H9 (cell line): ENCODE results near the gene BPTF. TPM values are rescaled to one million over a fixed set of nuclear protein-coding genes. Genes with fewer than 3 reads are reported as not detected.

Experiments
- DNase-seq: peaks from one replicate; pipeline ENCODE4 v3.0.0-alpha.2; 2017
- H2AFZ ChIP-seq: one replicate; pipeline ENCODE4 v1.6.1; 2013; ENCODE audit warnings: mild to moderate bottlenecking, low read length, control low read depth, moderate library complexity
- H2AK5ac ChIP-seq: 2 replicates; pipeline ENCODE4 v1.6.1; 2013; ENCODE audit warnings: low read length, control low read depth, mixed read lengths; ENCODE audit not compliant: insufficient read length
- H2BK120ac ChIP-seq: one replicate; pipeline ENCODE4 v1.6.1; 2013; ENCODE audit warnings: low read depth, mild to moderate bottlenecking, low read length, control low read depth, inconsistent platforms; ENCODE audit not compliant: poor library complexity, severe bottlenecking
- H2BK12ac ChIP-seq: 2 replicates; pipeline ENCODE4 v1.6.1; 2013; ENCODE audit warnings: low read length, control low read depth, mixed read lengths, low read depth; ENCODE audit not compliant: insufficient read length
- H2BK15ac ChIP-seq: 2 replicates; pipeline ENCODE4 v1.6.1; 2013; ENCODE audit warnings: low read depth, low read length, control low read depth
- H2BK20ac ChIP-seq: one replicate; pipeline ENCODE4 v1.6.1; 2013; ENCODE audit warnings: low read depth, mild to moderate bottlenecking, low read length, control low read depth, inconsistent platforms; ENCODE audit not compliant: poor library complexity, severe bottlenecking
- H2BK5ac ChIP-seq: 2 replicates; pipeline ENCODE4 v1.6.1; 2013; ENCODE audit warnings: low read length, control low read depth, mixed read lengths; ENCODE audit not compliant: insufficient read length
- H3K14ac ChIP-seq: 2 replicates; pipeline ENCODE4 v1.6.1; 2013; ENCODE audit warnings: low read length, control low read depth; ENCODE audit not compliant: insufficient read depth
- H3K18ac ChIP-seq: 2 replicates; pipeline ENCODE4 v1.6.1; 2013; ENCODE audit warnings: low read depth, mild to moderate bottlenecking, mixed read lengths, low read length, control low read depth; ENCODE audit not compliant: insufficient read length
- H3K23ac ChIP-seq: 2 replicates; pipeline ENCODE4 v1.6.1; 2013; ENCODE audit warnings: low read length, control low read depth, mixed read lengths, low read depth; ENCODE audit not compliant: insufficient read length
- H3K23me2 ChIP-seq: 2 replicates; pipeline ENCODE4 v1.6.1; 2013; ENCODE audit warnings: low read depth, mild to moderate bottlenecking, mixed read lengths, low read length, control low read depth; ENCODE audit not compliant: insufficient read length, poor library complexity, severe bottlenecking
- H3K27ac ChIP-seq: 2 replicates; pipeline ENCODE4 v1.5.1; 2013; ENCODE audit warnings: low read length, control low read depth, mixed read lengths, low read depth; ENCODE audit not compliant: insufficient read length
- H3K27me3 ChIP-seq: 2 replicates; pipeline ENCODE4 v1.6.1; 2013; ENCODE audit warnings: low read length, control low read depth, inconsistent platforms; ENCODE audit not compliant: insufficient read depth
- H3K4ac ChIP-seq: 2 replicates; pipeline ENCODE4 v1.6.1; 2013; ENCODE audit warnings: low read depth, mild to moderate bottlenecking, control low read depth, inconsistent platforms, low read length, moderate library complexity
- H3K4me1 ChIP-seq: 2 replicates; pipeline ENCODE4 v1.6.1; 2013; ENCODE audit warnings: low read length, control low read depth, inconsistent platforms; ENCODE audit not compliant: insufficient read depth
- H3K4me2 ChIP-seq: 2 replicates; pipeline ENCODE4 v1.6.1; 2013; ENCODE audit warnings: low read length, control low read depth, mixed read lengths; ENCODE audit not compliant: insufficient read length, insufficient read depth
- H3K56ac ChIP-seq: 2 replicates; pipeline ENCODE4 v1.6.1; 2013; ENCODE audit warnings: low read depth, mild to moderate bottlenecking, mixed read lengths, low read length, control low read depth; ENCODE audit not compliant: insufficient read length
- H3K79me1 ChIP-seq: 2 replicates; pipeline ENCODE4 v1.6.1; 2013; ENCODE audit warnings: low read depth, mild to moderate bottlenecking, moderate library complexity, low read length, control low read depth, inconsistent platforms; ENCODE audit not compliant: insufficient read depth, poor library complexity, severe bottlenecking
- H3K79me2 ChIP-seq: 2 replicates; pipeline ENCODE4 v1.6.1; 2013; ENCODE audit warnings: low read length, control low read depth, inconsistent platforms; ENCODE audit not compliant: insufficient read depth
- H3K9ac ChIP-seq: 2 replicates; pipeline ENCODE4 v1.6.1; 2013; ENCODE audit warnings: low read length, control low read depth, mixed read lengths; ENCODE audit not compliant: insufficient read length; ENCODE audit errors: extremely low read depth
- H3K9me3 ChIP-seq: one replicate; pipeline ENCODE4 v1.6.1; 2013; ENCODE audit warnings: low read depth, low read length, inconsistent platforms; ENCODE audit not compliant: control insufficient read depth
- H3T11ph ChIP-seq: one replicate; pipeline ENCODE4 v1.6.1; 2013; ENCODE audit warnings: mild to moderate bottlenecking, low read length, control low read depth, inconsistent platforms
- H4K20me1 ChIP-seq: one replicate; pipeline ENCODE4 v1.6.1; 2013; ENCODE audit not compliant: control insufficient read depth, insufficient read length, insufficient read depth
- H4K5ac ChIP-seq: 2 replicates; pipeline ENCODE4 v1.6.1; 2013; ENCODE audit warnings: low read depth, mild to moderate bottlenecking, mixed read lengths, low read length, control low read depth; ENCODE audit not compliant: insufficient read length
- H4K8ac ChIP-seq: replicated peaks from 2 replicates; pipeline ENCODE4 v1.6.1; 2013; ENCODE audit warnings: low read length, control low read depth, mixed read lengths, low read depth; ENCODE audit not compliant: insufficient read length
- H4K91ac ChIP-seq: 2 replicates; pipeline ENCODE4 v1.6.1; 2013; ENCODE audit warnings: low read depth, mild to moderate bottlenecking, moderate library complexity, mixed read lengths, low read length, control low read depth; ENCODE audit not compliant: insufficient read length
- H3K27ac Mint-ChIP-seq, 3 experiments: 2 replicates in 2 of 3; 3 replicates in 1 of 3; pipeline ENCODE4 v1.8.0; 2020 to 2021; ENCODE audit warnings: mixed read lengths in 3 of 3, mild to moderate bottlenecking in 1 of 3, moderate library complexity in 1 of 3
- H3K27me3 Mint-ChIP-seq: 2 replicates; pipeline ENCODE4 v1.8.0; 2021; ENCODE audit warnings: low read depth, mild to moderate bottlenecking, moderate library complexity, mixed read lengths
- H3K36me3 Mint-ChIP-seq, 3 experiments: 2 replicates in 2 of 3; 3 replicates in 1 of 3; pipeline ENCODE4 v1.8.0; 2020 to 2021; ENCODE audit warnings: low read depth in 3 of 3, mixed read lengths in 3 of 3; ENCODE audit not compliant: insufficient read depth in 1 of 3
- H3K4me1 Mint-ChIP-seq, 2 experiments: 2 replicates each; pipeline ENCODE4 v1.8.0; 2020; ENCODE audit warnings: mixed read lengths in 2 of 2
- H3K4me3 Mint-ChIP-seq, 2 experiments: 2 replicates in 1 of 2; 3 replicates in 1 of 2; pipeline ENCODE4 v1.8.0; 2020 to 2021; ENCODE audit warnings: mild to moderate bottlenecking in 2 of 2, mixed read lengths in 2 of 2, moderate library complexity in 1 of 2
- H3K9me3 Mint-ChIP-seq, 2 experiments: 2 replicates in 1 of 2; 3 replicates in 1 of 2; pipeline ENCODE4 v1.8.0; 2020; ENCODE audit warnings: mild to moderate bottlenecking in 2 of 2, mixed read lengths in 2 of 2, moderate library complexity in 1 of 2
- WGBS: extraction: QIAGEN DNeasy Blood & Tissue Kit; methylation state at CpG from one replicate; pipeline ENCODE4 v1.1.7; 2013; ENCODE audit warnings: missing lambda C conversion rate, low lambda C conversion rate, mixed read lengths; ENCODE audit not compliant: insufficient read length; ENCODE audit errors: extremely low coverage; 5-methylcytosine and 5-hydroxymethylcytosine counted together
- total RNA-seq: library from RNA; stranded (reverse); gene quantifications from 2 replicates; pipeline ENCODE4 v1.2.1, GENCODE V29; 2021
- TF ChIP-seq, protein P1 (sequence below): fragments of 200-600 bp; sonication (generic); conservative IDR thresholded peaks from 3 replicates; pipeline ENCODE4 v1.8.0; 2021; ENCODE audit warnings: antibody characterized with exemption, mild to moderate bottlenecking

BPTF gene
- total RNA-seq, 1 experiment from 2014 or later = 203 TPM

DNA sequence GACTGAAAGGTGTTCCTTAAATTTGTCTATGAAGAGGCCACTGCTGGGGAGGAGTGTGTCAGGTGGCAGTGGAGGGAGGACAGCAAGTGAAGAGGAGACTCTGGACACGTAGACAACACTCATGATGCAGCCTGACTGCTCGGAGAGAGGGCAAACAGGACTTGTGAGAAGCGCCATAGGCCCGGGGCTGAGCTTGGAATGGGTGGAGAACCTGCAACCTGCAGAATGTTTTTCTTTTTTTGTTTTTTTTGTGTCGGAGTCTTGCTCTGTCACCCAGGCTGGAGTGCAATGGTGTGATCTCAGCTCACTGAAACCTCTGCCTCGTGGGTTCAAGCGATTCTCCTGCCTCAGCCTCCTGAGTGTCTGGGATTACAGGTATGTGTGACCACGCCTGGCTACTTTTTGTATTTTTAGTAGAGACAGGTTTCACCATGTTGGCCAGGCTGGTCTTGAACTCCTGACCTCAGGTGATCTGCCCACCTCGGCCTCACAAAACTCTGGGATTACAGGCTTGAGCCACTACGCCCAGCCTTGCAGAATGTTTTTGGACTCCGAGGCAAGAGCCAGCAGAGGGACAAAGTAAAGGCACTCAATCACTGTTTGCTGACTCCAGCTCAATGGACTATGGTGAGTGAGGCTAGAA lies 189.9 kb downstream of the BPTF start:
- Histone ChIP-seq H3T11ph (no peak overlapping the region), H4K20me1 (no peaks in the 10 kb centered on the region), H3K23me2 (peaks cover 2% of the 10 kb centered on the region), H2AFZ (no peak overlapping the region), H4K91ac (no peak overlapping the region), H3K23ac (no peak overlapping the region), H2BK20ac (no peak overlapping the region), H3K56ac (no peak overlapping the region), H3K4me2 (no peak overlapping the region), H4K5ac (no peak overlapping the region), H3K79me1 (no peaks in the 10 kb centered on the region), H3K9me3 (no peaks in the 10 kb centered on the region), H2BK15ac (no peak overlapping the region), H2BK120ac (no peak overlapping the region), H3K18ac (no peak overlapping the region), H3K4me1 (no peaks in the 10 kb centered on the region), H3K9ac (no peak overlapping the region), H3K79me2 (0 out of 2 replicates have a peak, but pooled peaks cover 2% of the 10 kb centered on the region), H3K4ac (no peak overlapping the region), H2BK5ac (no peak overlapping the region), H2AK5ac (no peak overlapping the region), H4K8ac (no peak overlapping the region), H2BK12ac (no peak overlapping the region), H3K27me3 (no peaks in the 10 kb centered on the region), H3K27ac (no peak overlapping the region), H3K14ac (no peak overlapping the region)
- H3K36me3 Mint-ChIP-seq = no peaks in the 10 kb centered on the region; a peak in 1 of 7 replicates
- no CpG with 5 or more reads among the region's 11 CpGs for WGBS
- no peak overlapping the region for H3K4me3 Mint-ChIP-seq
- peaks cover 0 to 2% of the 10 kb centered on the region in 2 experiments; a peak in 1 of 5 replicates for H3K9me3 Mint-ChIP-seq
- peaks cover 12 to 17% of the 10 kb centered on the region in 2 experiments for H3K4me1 Mint-ChIP-seq
- H3K27me3 Mint-ChIP-seq = peaks cover 3% of the 10 kb centered on the region
- TF ChIP-seq, protein P1, sequence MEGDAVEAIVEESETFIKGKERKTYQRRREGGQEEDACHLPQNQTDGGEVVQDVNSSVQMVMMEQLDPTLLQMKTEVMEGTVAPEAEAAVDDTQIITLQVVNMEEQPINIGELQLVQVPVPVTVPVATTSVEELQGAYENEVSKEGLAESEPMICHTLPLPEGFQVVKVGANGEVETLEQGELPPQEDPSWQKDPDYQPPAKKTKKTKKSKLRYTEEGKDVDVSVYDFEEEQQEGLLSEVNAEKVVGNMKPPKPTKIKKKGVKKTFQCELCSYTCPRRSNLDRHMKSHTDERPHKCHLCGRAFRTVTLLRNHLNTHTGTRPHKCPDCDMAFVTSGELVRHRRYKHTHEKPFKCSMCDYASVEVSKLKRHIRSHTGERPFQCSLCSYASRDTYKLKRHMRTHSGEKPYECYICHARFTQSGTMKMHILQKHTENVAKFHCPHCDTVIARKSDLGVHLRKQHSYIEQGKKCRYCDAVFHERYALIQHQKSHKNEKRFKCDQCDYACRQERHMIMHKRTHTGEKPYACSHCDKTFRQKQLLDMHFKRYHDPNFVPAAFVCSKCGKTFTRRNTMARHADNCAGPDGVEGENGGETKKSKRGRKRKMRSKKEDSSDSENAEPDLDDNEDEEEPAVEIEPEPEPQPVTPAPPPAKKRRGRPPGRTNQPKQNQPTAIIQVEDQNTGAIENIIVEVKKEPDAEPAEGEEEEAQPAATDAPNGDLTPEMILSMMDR = no peak
- no peak for DNase-seq
- H3K27ac Mint-ChIP-seq = peak overlapping the region in 1 of 3 experiments; percentile 49; a peak in 1 of 7 replicates
